Fibroblast of gingiva (primary cell): ENCODE results near the gene PALM.
A peak's percentile ranks its signal among the peaks of the same experiment; 100 is the strongest.
"Not testable (repeated sequence)": the region's sequence is repeated elsewhere in the genome, so short reads cannot be mapped to it uniquely, and the experiment has no call there.

Experiments used
- DNase-seq: peaks from one replicate; pipeline ENCODE4 v3.0.0-alpha.2; 2011; ENCODE audit warnings: low read depth

PALM gene

GRCh38 chr19:679418-680286 is 29.1 kb upstream of the PALM start:
- DNase-seq = peak; percentile 87

DNA sequence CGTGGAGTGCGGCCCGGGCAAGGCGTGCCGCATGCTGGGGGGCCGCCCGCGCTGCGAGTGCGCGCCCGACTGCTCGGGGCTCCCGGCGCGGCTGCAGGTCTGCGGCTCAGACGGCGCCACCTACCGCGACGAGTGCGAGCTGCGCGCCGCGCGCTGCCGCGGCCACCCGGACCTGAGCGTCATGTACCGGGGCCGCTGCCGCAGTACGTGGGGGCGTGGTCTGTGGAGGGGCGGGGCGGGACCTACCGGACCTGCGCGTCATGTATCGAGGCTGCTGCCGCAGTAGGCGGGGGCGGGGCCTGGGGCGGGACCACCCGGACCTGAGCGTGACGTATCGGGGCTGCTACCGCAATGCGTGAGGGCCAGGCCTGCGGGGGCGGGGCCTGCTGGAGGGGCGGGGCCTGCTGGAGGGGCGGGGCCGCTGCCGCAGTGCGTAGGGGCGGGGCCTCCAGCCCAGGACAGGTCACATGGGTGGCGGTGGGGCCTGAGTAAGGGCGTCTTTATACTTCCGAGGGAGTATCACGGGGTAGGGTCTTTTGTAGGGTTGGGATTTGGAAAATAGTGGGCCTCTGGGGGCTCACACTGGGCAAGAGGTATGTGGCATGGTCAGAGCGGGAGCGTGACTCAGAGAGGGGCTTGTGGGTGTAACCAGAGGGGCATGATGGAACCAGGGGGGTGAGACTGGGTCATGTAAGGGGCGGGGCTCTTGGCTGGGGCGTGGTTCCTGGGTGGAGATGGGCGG is 28.3 kb upstream of the PALM start:
- peak; percentile 99 for DNase-seq

DNA sequence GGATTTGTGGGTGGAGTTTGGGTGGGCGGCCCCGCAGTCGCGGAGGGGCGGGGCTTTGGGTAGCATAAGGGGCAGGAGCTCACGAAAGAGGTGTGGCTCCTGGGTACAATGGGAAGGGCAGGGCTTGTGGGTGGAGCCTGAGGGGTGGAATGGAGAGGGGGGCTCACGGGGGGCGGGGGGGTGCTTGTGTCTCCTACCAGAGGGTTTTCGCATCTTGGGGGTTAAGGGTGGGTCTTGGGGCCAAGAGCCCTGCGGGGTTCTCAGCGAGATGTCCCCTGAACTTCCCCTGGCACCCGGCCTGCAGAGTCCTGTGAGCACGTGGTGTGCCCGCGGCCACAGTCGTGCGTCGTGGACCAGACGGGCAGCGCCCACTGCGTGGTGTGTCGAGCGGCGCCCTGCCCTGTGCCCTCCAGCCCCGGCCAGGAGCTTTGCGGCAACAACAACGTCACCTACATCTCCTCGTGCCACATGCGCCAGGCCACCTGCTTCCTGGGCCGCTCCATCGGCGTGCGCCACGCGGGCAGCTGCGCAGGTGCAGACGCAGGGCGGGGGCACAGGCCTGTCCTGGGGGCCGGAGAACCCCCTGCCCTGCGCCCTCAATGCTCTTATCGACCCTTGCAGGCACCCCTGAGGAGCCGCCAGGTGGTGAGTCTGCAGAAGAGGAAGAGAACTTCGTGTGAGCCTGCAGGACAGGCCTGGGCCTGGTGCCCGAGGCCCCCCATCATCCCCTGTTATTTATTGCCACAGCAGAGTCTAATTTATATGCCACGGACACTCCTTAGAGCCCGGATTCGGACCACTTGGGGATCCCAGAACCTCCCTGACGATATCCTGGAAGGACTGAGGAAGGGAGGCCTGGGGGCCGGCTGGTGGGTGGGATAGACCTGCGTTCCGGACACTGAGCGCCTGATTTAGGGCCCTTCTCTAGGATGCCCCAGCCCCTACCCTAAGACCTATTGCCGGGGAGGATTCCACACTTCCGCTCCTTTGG is 27.4 kb upstream of the PALM start:
- no peak for DNase-seq

DNA sequence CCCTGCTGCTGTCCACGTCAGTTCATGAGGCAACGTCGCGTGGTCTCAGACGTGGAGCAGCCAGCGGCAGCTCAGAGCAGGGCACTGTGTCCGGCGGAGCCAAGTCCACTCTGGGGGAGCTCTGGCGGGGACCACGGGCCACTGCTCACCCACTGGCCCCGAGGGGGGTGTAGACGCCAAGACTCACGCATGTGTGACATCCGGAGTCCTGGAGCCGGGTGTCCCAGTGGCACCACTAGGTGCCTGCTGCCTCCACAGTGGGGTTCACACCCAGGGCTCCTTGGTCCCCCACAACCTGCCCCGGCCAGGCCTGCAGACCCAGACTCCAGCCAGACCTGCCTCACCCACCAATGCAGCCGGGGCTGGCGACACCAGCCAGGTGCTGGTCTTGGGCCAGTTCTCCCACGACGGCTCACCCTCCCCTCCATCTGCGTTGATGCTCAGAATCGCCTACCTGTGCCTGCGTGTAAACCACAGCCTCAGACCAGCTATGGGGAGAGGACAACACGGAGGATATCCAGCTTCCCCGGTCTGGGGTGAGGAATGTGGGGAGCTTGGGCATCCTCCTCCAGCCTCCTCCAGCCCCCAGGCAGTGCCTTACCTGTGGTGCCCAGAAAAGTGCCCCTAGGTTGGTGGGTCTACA is 25.9 kb upstream of the PALM start:
- no peak for DNase-seq

DNA sequence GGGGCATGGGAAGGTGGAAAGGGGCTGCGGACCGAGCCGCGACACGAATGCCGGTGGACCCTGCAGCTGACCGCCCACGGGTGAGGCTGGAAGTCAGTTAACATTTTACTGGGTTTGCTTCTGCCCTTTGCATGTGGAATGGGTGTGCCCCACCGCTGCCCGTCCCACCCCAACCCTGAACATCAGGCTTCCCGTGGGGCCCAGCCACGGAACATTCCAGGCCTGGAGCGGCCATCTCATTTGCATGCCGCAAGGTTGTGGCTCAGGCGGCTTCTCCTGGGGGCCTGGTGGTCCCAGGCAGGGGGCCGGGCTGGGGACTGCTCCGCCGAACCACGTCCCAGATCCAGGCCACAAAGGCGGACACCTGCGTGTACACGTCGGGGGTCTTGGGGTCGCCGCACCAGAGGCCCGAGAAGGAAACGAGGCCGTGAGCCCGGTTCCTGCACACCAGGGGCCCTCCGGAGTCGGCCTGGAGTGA is 23.2 kb upstream of the PALM start:
- no peak for DNase-seq

- DNase-seq = no peak
Observed at GRCh38 chr19:686589-687297, 22.0 kb upstream of the PALM start.

GRCh38 chr19:687569-688166 is 21.1 kb upstream of the PALM start:
- DNase-seq = no peak

GRCh38 chr19:688214-688613 is 20.5 kb upstream of the PALM start:
- no peak for DNase-seq

GRCh38 chr19:688992-689391 is 19.7 kb upstream of the PALM start:
- DNase-seq = no peak

- no peak for DNase-seq
Observed at GRCh38 chr19:690203-690602, 18.5 kb upstream of the PALM start.

DNA sequence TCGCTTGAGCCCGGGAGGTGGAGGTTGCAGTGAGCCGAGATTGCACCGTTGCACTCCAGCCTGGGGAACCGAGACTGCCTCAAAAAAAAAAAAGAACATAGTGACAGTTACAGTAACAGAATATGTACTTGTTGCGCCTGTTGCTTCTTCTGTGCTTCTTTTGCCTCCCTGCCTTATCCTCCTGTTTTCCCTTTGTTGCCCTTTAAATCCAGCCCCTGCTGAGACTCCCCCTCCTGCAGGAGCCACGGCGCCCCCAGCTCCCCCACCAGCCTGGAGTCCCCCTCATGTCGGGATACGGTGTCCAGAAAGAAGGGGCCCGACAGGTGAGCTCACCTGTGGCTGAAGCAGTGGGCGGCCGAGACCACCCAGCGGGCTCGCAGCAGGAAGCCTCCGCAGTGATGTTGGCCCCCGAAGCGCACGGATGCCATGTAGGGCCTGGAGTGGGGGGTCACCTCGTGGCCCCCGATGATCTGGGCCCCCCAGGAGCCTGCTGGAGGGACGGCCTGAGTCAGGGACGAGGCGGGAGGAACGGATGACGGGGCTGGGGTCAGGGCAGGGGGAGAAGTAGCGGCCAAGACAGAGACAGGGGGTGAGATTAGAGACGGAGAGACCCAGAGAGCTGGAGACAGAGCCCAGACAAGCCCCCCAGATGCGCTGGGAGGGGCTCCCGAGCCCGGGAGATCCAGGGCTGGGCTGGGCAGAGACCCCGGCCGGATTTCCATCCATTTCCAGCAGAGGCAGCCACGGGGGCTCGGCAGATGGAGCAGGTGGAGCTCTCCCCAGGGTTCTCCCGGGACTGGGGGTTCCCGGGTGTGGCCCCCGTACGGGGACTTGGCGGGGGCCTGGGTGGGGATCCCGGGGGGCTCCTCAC is 14.0 kb upstream of the PALM start:
- no peak for DNase-seq

DNA sequence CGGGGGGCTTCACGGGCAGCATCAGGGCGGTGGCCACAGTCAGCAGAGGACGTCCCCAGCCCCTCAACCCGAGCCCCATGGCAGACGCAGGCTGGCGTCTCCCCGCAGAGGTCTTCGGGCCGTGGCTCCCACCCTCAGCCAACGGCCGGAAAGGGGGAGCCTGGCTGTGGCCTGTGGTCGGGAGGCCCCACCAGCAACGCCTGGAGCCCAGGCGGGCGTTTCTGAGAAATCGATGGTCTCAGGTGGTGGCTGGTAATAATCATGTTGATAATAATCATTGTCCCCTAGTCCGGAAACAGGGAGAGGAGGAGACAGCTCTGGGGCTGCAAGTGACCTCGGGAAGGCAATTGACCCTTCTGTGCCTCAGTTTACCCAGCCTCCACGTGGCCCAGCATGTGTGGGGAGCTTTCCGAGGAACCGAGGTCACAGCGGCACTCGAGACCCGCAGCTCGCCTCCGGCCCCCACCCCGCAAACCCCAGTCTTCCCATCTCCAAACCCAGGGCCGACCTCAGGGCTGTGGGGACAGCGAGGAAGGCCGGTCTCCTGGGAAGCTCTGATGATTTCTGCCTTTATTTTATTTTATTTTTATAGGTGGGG is 13.3 kb upstream of the PALM start, which contains the start of gene PRSS57:
TSS of gene PRSS57 (minus strand) at position 101 of the 598 bp plus-strand sequence. CDS start at position 79, 22 bp downstream.
- no peak for DNase-seq

- DNase-seq = not testable (repeated sequence)
Observed at GRCh38 chr19:698529-698928, 10.2 kb upstream of the PALM start.

DNA sequence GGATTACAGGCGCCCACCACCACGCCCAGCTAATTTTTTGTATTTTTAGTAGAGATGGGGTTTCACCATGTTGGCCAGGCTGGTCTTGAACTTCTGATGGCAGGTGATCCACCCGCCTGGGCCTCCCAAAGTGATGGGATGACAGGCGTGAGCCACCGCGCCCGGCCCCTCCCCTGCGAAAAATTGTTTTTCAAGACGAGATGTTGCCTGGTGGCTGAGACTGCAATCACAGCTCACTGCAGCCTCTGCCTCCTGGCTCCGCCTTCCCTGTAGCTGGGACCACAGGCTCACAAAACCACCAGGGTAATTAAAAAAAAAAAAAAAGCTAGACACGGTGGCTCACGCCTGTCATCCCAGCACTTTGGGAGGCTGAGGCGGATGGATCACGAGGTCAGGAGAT is 8.8 kb upstream of the PALM start:
- DNase-seq = not testable (repeated sequence)

DNA sequence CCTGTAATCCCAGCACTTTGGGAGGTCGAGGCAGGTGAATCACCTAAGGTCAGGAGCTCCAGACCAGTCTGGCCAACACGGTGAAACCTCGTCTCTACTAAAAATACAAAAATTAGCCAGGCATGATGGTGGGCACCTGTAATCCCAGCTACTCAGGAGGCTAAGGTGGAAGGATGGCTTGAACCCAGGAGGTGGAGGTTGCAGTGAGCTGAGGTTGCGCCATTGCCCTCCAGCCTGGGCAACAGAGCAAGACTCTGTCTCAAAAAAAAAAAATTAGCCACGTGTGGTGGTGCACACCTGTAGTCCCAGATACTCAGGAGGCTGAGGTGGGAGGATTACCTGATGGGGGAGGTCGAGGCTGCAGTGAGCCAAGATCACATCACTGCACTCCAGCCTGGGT is 5.9 kb upstream of the PALM start:
- not testable (repeated sequence) for DNase-seq

DNA sequence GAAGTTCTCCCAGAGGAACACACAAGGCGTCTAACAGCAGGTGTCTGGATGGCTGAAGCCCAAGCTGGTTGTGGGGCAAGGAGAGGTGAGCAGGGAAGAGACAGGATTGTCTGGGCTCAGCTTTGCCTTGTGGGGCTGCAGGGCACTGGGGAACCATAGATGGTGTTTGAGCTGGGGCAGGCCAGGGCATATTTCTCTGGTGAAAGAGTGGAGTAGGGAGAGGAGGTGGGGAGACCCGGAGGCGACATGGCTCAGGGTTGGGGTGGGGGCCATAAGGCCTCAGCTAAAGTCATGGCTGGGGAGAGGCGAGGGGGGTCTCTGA is 5.4 kb upstream of the PALM start:
- DNase-seq = no peak

- peak; percentile 26 for DNase-seq
Observed at GRCh38 chr19:703651-704446, 4.9 kb upstream of the PALM start.

DNA sequence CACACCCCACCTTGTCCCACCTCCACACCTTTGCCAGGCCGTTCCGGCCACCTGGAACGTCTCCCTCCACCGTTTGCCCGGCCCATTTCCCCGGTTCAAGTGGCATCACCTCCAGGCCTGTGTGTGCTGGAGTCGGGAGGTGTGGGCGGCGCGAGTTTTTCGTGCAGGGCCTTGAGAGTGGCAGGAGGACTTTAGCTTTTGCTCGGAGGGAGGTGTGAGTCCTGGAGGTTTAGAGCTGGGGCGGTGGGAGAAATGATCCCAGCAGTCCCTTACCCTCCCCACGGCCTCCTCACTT is 4.3 kb upstream of the PALM start:
- no peak for DNase-seq
